Measurements from ENCODE around the gene WFDC10B.
"Not testable (repeated sequence)": the region's sequence is repeated elsewhere in the genome, so short reads cannot be mapped to it uniquely, and the experiment has no call there.

Gene WFDC10B

GRCh38 chr20:45701873-45702272 lies 2.9 kb downstream of the WFDC10B start, which contains the start of gene WFDC13:
Gene WFDC13 (plus strand): TSS chr20:45702038. CDS start chr20:45702124, 86 bp downstream.
- Histone ChIP-seq H3K4me3 (ENCODE audit: low read depth in 1 of 2, low read length in 1 of 2) (no peak within 1 kb of the TSS), H3K27me3 (peaks cover 6% of the 10 kb centered on the region), H3K4me1 (ENCODE audit: control insufficient read depth in 1 of 2, insufficient read depth in 1 of 2, low read depth in 1 of 2, low read length in 1 of 2) (no peaks in the 10 kb centered on the region), H3K27ac (no peak within 1 kb of the TSS), H3K9me3 (no peaks in the 10 kb centered on the region), H3K36me3 (no peaks in the 10 kb centered on the region)
- TF ChIP-seq CTCF (IDR thresholded peaks at IDR 0.05): no peak

GRCh38 chr20:45701104-45701503 lies 3.7 kb downstream of the WFDC10B start:
- H3K36me3 ChIP-seq: no peaks in the 10 kb centered on the region
- no peak overlapping the region for H3K4me3 ChIP-seq (ENCODE audit: low read depth in 1 of 2, low read length in 1 of 2)
- no peaks in the 10 kb centered on the region for H3K9me3 ChIP-seq
- no peak for TF ChIP-seq CTCF (IDR thresholded peaks at IDR 0.05)
- H3K27me3 ChIP-seq: peaks cover 6% of the 10 kb centered on the region
- no peaks in the 10 kb centered on the region for H3K4me1 ChIP-seq (ENCODE audit: control insufficient read depth in 1 of 2, insufficient read depth in 1 of 2, low read depth in 1 of 2, low read length in 1 of 2)
- H3K27ac ChIP-seq: no peak overlapping the region

GRCh38 chr20:45695496-45695895 lies 9.3 kb downstream of the WFDC10B start:
- Histone ChIP-seq H3K27ac (no peak overlapping the region), H3K9me3 (no peaks in the 10 kb centered on the region), H3K27me3 (no peaks in the 10 kb centered on the region), H3K36me3 (no peaks in the 10 kb centered on the region), H3K4me3 (ENCODE audit: low read depth in 1 of 2, low read length in 1 of 2) (no peak overlapping the region), H3K4me1 (ENCODE audit: control insufficient read depth in 1 of 2, insufficient read depth in 1 of 2, low read depth in 1 of 2, low read length in 1 of 2) (no peaks in the 10 kb centered on the region)
- no peak for TF ChIP-seq CTCF (IDR thresholded peaks at IDR 0.05)

- H3K4me1 ChIP-seq (ENCODE audit: control insufficient read depth in 1 of 2, insufficient read depth in 1 of 2, low read depth in 1 of 2, low read length in 1 of 2); H3K27me3 ChIP-seq; H3K36me3 ChIP-seq; H3K9me3 ChIP-seq; H3K27ac ChIP-seq; H3K4me3 ChIP-seq (ENCODE audit: low read depth in 1 of 2, low read length in 1 of 2): not testable (repeated sequence)
Measured at GRCh38 chr20:45693346-45693745, 11.5 kb downstream of the WFDC10B start.

GRCh38 chr20:45685896-45686295 lies 18.9 kb downstream of the WFDC10B start:
- Histone ChIP-seq H3K4me1 (ENCODE audit: control insufficient read depth in 1 of 2, insufficient read depth in 1 of 2, low read depth in 1 of 2, low read length in 1 of 2) (no peaks in the 10 kb centered on the region), H3K27ac (no peak overlapping the region), H3K4me3 (ENCODE audit: low read depth in 1 of 2, low read length in 1 of 2) (no peak overlapping the region), H3K27me3 (no peaks in the 10 kb centered on the region), H3K36me3 (no peaks in the 10 kb centered on the region), H3K9me3 (no peaks in the 10 kb centered on the region)
- no peak for TF ChIP-seq CTCF (IDR thresholded peaks at IDR 0.05)

- no peaks in the 10 kb centered on the region for H3K27me3 ChIP-seq
- peaks cover 7% of the 10 kb centered on the region for H3K9me3 ChIP-seq
- TF ChIP-seq CTCF (IDR thresholded peaks at IDR 0.05): no peak
- H3K36me3 ChIP-seq: no peaks in the 10 kb centered on the region
- H3K27ac ChIP-seq: no peak overlapping the region
- no peaks in the 10 kb centered on the region for H3K4me1 ChIP-seq (ENCODE audit: control insufficient read depth in 1 of 2, insufficient read depth in 1 of 2, low read depth in 1 of 2, low read length in 1 of 2)
- H3K4me3 ChIP-seq (ENCODE audit: low read depth in 1 of 2, low read length in 1 of 2): no peak overlapping the region
Measured at GRCh38 chr20:45679650-45680049, 25.2 kb downstream of the WFDC10B start.
